HG02884 (cell line): Measurements from ENCODE around the gene MAPK8.
A peak's percentile ranks its signal among the peaks of the same experiment; 100 is the strongest.
"Not testable (repeated sequence)": the region's sequence is repeated elsewhere in the genome, so short reads cannot be mapped to it uniquely, and the experiment has no call there.

Experiments used
- ATAC-seq: cut with Tn5 transposase; IDR thresholded peaks from one replicate; pipeline ENCODE4 v1.9.1; 2021; ENCODE audit warnings: mild to moderate bottlenecking, moderate library complexity; ENCODE audit not compliant: unreplicated experiment

MAPK8 gene

GRCh38 chr10:48333856-48334255 is 27.4 kb downstream of the MAPK8 start:
- no peak for ATAC-seq

GRCh38 chr10:48335788-48336187 is 29.3 kb downstream of the MAPK8 start:
- ATAC-seq = no peak

GRCh38 chr10:48336978-48337599 is 30.6 kb downstream of the MAPK8 start:
- peak; percentile 86 for ATAC-seq

GRCh38 chr10:48340734-48341133 is 34.3 kb downstream of the MAPK8 start:
- no peak for ATAC-seq

DNA sequence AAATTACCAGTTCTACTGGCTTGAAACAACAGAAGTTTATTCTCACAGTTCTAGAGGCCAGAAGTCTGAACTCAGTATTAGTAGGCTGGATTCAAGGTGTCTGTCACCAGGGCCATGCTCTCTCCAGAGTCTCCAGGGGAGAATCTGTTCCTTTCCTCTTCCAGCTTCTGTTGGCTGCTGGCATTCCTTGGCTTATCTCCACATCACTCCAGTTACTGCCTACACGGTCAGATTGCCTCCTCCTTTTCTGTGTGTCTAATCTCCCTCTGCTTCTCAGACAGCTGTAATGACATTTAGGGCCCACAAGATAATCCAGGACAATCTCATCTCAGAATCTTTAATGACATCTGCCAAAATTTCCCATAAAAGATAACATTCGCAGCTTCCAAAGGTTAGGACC is 36.6 kb downstream of the MAPK8 start:
- ATAC-seq = no peak

DNA sequence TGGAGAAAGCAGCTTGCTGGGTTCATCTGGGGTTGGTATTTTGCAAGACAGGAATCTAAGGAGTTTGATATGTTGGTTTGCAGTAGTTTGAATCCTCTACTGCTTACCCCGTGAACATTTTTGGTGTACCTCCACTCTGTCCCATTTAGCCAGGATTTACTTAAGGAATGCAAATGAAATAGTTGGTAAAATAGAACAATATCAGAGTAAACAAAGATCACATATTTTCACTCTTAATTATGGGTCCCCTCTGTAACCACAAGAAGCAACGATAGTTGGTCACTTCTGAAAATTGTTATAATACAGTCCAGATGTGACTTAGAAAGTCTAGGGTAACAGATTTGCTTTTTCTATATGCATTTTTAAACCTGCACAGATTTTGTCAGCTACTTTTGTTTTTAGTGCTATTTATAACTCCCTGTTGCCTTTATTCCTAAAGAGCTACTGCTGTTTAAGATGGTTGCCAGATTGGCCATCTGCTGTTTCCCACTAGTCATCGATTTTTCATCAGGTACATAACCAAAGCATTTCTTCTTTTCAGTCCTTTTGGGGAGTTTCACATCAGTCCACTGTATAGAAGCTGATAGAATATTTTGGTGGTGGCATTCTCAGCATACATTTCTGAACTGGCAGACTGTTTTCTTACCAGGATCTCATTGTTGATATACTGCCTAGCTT is 37.6 kb downstream of the MAPK8 start:
- no peak for ATAC-seq

- ATAC-seq = not testable (repeated sequence)
Observed at GRCh38 chr10:48346248-48346647, 39.8 kb downstream of the MAPK8 start.

DNA sequence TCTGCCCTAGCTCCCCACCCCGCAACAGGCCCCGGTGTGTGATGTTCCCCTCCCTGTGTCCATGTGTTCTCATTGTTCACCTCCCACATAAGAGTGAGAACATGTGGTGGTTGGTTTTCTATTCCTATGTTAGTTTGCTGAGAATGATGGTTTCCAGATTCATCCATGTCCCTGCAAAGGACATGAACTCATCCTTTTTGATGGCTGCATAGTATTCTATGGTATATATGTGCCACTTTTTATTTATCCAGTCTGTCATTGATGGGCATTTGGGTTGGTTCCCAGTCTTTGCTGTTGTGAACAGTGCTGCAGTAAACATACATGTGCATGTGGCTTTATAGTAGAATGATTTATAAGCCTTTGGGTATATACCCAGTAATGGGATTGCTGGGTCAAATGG is 41.1 kb downstream of the MAPK8 start:
- not testable (repeated sequence) for ATAC-seq

DNA sequence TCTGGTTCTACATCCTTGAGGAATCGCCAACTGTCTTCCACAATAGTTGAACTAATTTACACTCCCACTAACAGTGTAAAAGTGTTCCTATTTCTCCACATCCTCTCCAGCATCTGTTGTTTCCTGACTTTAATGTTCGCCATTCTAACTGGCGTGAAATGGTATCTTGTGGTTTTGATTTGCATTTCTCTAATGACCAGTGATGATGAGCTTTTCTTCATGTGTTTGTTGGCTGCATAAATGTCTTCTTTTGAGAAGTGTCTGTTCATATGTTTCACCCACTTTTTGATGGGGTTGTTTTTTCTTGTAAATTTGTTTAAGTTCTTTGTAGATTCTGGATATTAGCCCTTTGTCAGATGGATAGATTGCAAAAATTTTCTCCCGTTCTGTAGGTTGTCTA is 41.5 kb downstream of the MAPK8 start:
- ATAC-seq = not testable (repeated sequence)

DNA sequence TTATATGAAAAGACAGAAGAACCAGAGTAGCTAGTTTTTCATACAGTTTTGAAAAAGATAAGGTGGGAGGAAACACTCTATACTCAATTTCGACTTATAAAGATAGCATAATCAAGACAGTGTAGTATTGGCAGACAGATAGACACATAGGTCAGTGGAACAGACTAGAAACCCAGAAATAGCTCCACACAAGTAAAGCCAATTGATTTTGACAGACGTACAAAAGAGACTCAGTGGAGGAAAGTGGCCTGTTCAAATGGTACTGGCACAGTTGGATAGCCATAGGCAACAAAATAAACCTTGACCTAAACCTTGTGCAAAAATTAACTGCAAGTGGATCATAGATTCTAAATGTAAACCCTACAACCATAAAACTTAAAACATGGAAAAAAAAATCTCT is 46.8 kb downstream of the MAPK8 start:
- ATAC-seq = no peak

DNA sequence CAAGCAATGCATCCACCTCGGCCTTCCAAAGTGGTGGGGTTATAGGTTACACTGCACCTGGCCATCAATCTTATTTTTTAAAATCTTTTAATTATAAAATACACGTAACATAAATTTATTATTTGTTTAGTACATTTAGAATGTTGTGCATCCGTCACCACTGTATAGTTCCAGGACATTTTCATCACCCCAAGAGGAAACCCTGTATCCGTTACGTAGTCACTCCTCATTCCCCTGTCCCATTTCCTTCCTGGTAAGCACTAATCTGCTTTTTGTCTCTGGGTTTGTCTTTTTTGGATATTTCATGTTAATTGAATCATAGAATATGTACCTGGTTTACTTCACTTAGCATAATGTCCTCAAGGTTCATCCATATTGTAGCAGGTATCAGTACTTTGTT is 51.2 kb downstream of the MAPK8 start:
- no peak for ATAC-seq

- no peak for ATAC-seq
Observed at GRCh38 chr10:48358162-48358561, 51.7 kb downstream of the MAPK8 start.

DNA sequence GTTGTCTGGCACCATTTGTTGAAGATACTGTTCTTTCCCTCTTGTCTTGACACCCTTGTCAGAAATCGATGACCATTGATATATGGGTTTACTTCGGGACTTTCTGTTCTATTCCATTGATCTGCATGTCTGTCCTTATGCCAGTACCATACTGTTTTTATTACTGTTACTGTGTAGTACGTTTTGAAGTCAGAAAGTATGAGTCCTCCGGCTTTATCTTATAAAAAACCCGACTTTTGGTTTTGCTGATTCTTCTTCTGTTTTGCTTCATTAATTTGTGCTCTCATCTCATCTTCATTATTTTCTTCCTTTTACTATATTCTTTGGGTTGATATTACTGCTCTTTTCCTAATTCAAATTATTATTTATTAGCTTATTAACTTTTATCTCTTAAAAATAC is 52.4 kb downstream of the MAPK8 start:
- no peak for ATAC-seq

DNA sequence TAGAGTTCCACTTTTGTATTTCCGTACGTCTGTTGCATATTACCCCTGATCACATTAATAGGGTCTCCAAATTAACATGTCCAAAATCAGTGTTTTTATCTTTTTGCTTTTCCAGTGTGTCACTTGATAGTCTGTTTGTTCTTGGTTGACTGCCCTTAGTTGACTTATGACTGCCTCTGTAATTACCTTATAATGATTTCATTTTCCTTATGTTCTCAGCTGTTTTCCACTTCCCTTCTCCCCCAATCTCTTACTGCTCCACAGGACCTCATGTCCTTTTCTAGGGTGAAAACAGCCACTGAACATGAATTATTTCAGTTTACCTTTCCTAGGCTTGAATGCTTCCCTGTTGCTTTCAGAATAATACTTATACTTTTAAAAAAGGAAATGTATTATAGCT is 54.7 kb downstream of the MAPK8 start:
- no peak for ATAC-seq

DNA sequence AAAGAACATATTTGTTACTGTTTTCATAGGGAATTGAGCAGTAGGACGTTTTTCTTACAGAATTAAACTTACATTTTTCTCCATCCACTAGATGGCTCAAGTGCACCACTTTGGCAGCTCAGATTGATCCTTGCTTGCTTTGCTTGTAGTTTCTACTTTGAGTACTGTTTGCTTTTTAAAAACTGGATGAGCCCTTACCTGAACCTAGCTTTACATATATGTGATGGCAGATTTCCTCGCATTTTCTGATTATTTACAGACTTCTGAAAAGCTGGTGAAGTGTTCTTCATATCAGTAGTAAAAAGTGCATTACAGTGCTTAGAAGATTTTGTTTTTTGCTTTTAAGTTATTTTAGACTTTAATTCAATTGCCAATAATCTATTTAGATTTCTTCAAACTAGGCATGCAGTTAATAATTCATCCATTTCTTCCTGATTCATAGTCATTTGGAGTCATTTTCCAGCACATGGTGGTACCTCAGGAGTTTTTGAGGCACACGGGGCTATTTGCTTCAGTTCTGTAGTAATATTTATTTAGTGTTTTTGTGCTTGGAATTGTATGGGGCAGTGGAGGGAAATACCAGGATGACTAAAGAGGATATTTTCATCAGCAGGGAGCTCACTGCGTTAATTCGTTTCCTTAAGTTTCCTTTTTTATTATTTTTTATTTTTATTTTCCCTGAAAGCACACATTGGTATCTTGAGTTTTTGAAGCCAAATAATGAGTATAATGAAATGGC is 57.3 kb downstream of the MAPK8 start:
- no peak for ATAC-seq

GRCh38 chr10:48364659-48365405 is 58.4 kb downstream of the MAPK8 start:
- no peak for ATAC-seq

DNA sequence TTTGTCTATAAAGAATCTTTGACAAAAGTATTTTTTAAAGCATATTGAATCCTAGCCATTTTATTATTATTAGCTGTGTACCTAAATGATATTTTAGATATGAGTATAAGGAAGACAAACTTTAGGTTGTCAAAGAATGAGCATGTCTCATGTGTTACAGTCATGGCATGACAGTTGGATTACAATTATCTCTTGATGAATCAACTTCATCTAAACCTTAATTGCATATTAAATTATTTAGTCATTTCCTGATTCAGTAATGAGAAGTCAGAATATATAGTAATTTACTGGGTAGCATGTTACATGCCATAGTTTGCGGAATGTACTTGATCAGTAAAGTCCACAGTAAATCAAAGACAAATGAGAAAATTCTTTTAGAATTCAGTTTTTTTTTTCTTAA is 59.2 kb downstream of the MAPK8 start:
- ATAC-seq = no peak

GRCh38 chr10:48366261-48366660 is 59.8 kb downstream of the MAPK8 start:
- ATAC-seq = no peak

- ATAC-seq = no peak
Observed at GRCh38 chr10:48369501-48369900, 63.0 kb downstream of the MAPK8 start.

GRCh38 chr10:48377751-48378530 is 71.5 kb downstream of the MAPK8 start:
- ATAC-seq = no peak

- ATAC-seq = no peak
Observed at GRCh38 chr10:48378675-48379074, 72.2 kb downstream of the MAPK8 start.
